Lung microvascular endothelial cell (primary cell): Measurements from ENCODE around the gene SUSD4. TPM values are rescaled to one million over a fixed set of nuclear protein-coding genes. Genes with fewer than 3 reads are reported as not detected.
"Not testable (repeated sequence)": the region's sequence is repeated elsewhere in the genome, so short reads cannot be mapped to it uniquely, and the experiment has no call there.

Experiments
- DNase-seq, 2 donors: peaks; one replicate each; pipeline versions ENCODE4 v3.0.0 to v3.0.0-alpha.2; 2010; ENCODE audit warnings: low read depth in 2 of 2
- total RNA-seq: library from RNA; depleted of rRNA; stranded (reverse); fragments of >200 nt; gene quantifications from 2 replicates; pipeline ENCODE4 v1.2.1, GENCODE V29; 2014

Gene SUSD4
- total RNA-seq, 1 donor from 2014 or later: 0.20 TPM

DNA sequence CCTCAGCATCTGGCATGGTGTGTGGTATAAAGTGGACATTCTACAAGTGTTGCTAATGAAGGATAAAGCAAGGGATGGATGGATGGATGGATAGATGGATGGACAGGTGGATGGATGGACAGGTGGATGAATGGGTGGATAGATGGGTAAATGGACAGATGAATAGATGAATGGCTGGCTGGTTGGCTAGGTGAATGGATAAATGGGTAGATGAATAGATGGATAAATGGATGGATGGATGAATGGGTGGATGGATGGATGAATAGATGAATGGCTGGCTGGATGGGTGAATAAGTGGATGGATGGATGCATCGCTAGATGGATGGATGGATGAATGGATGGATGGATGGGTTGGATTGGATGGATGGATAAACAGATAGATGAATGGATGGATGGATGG, 66.2 kb downstream of the SUSD4 start:
- DNase-seq: no peak

DNA sequence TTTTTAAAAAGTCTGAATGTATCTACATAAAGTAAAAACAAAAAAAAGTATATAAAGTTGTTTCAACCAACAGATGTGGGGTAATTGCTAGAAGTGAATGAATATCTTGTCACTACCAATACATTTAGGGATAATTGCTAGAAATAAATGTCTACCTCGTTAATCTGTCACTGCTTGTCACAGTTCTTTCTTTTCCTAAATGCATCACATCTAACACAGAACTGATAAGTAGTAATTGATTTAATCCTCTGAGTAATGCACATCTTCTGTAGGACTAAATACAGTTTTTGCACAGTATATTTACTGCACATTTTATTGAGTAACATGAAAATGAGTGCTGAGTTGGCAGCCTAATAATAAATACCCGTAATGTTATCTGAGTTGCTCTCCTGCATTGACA, 72.2 kb downstream of the SUSD4 start:
- DNase-seq: no peak

DNA sequence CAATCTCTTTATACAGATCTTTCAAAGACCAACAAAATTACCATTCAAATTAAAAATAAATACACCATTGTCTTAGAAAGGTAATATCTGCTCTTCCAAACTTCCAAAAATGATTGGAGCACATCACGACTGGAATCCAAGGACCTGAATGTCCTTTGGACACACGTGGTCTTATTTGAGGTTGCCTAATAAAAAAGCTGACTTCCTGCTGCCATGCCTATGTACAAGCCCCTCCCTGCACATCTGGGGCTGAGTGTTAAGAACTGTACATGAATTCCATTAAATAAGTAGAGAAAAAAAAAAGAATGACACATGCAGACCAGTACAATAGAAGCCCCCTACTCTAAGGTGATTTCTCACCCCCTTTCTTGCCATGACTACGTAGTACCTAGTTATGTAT, 73.6 kb downstream of the SUSD4 start:
- no peak for DNase-seq

DNA sequence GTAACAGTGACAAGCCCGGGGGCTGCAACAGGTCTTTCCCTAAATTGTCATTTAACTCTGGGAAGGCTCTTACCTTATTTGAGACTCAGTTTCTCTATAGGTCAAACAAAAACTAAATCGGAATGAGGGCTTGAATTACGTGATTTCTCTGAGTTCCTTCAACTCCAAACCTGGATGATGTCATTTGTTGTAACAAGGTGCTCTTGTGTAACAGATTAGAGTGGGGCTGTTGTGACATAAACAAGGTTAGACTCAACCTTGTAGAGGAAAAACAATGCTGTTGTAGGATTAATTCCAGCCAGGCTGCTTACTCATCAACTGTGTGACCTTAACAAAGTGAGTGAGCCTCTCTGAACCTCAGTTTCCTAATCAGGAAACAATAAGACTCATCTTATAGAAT, 74.4 kb downstream of the SUSD4 start:
- no peak for DNase-seq

DNA sequence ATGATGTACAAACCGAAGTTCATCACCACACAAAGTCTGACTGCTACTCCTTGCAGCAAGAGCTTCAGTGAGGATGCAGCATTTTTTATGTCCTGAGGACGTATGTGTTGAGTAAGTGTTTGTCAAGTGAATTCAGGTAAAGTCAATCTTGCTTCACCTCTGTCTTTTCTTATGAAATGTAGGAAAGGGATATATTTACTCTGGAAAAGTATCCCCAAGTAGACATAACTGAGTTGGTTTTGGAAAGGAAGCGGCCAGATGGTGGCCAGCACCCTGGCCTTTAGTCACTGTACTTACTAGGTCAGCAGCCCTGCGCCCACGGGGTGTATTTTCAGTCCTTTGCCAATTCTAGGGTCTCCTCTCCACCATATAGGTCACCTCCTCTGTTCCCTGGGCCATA, 75.2 kb downstream of the SUSD4 start:
- DNase-seq: no peak

DNA sequence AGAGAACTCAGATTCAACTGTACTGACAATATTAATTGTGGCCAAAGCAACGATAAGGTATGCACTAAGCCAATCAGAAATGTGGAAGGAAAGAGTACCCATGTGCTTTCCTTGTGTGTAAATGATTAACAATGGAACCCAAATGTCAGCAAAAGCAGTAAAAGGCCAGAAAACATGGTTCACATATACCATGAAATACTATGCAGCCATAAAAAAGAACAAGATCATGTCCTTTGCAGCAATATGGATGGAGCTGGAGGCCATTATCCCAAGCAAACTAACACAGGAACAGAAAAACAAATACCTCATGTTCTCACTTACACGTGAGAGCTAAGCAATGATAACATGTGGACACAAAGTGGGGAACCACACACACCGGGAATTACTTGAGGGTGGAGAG, 78.5 kb downstream of the SUSD4 start:
- no peak for DNase-seq

DNA sequence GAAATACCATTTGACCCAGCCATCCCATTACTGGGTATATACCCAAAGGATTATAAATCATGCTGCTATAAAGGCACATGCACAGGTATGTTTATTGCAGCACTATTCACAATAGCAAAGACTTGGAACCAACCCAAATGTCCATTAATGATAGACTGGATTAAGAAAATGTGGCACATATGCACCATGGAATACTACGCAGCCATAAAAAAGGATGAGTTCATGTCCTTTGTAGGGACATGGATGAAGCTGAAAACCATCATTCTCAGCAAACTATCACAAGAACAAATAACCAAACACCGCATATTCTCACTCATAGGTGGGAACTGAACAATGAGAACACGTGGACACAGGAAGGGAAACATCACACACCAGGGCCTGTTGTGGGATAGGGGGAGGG, 80.3 kb downstream of the SUSD4 start:
- DNase-seq: not testable (repeated sequence)

DNA sequence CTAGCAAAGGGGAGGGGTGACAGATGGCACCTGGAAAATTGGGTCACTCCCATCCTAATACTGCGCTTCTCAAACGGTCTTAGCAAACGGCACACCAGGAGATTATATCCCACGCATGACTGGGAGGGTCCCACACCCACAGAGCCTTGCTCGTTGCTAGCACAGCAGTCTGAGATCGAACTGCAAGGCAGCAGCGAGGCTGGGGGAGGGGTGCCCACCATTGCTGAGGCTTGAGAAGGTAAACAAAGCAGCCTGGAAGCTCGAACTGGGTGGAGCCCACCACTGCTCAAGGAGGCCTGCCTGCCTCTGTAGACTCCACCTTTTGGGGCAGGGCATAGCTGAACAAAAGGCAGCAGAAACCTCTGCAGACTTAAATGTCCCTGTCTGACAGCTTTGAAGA, 85.7 kb downstream of the SUSD4 start:
- not testable (repeated sequence) for DNase-seq

DNA sequence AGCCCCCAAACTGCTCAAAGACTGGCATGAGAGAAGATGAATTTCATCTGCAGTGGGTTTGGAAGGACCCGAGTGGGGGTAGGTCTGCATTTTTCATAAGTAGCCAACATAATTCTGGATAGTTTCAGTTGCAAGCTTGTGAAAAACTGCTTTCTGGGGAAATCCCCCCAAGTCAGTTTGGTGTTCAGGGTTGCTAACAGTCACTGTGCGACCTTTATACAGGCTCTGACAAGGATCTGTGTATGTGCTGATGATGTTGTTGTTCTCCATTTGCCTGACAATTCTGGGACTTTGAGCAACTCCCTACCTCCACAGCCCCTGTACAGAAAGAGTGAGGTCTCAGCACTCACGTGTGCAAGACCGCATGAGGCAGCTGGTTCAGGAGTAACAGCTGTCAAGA, 87.9 kb downstream of the SUSD4 start:
- DNase-seq: no peak

DNA sequence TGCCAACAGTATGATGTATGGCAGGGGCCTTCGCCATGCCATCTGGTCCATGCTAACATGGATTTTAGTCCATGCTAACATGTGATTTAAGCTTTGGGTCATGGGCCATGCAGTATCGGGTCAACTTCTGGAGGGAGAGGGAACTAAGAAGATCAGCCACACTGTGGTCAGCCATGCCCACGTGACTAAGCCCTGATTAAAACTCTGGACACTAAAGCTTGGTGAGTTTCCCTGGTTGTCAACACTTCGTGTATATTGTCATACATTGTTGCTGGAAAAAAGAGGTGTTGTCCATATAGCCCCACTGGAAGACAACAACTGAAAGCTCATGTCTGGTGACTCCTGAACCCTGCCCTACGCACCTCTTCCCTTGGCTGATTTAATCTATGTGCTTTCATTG, 90.5 kb downstream of the SUSD4 start:
- DNase-seq: no peak

DNA sequence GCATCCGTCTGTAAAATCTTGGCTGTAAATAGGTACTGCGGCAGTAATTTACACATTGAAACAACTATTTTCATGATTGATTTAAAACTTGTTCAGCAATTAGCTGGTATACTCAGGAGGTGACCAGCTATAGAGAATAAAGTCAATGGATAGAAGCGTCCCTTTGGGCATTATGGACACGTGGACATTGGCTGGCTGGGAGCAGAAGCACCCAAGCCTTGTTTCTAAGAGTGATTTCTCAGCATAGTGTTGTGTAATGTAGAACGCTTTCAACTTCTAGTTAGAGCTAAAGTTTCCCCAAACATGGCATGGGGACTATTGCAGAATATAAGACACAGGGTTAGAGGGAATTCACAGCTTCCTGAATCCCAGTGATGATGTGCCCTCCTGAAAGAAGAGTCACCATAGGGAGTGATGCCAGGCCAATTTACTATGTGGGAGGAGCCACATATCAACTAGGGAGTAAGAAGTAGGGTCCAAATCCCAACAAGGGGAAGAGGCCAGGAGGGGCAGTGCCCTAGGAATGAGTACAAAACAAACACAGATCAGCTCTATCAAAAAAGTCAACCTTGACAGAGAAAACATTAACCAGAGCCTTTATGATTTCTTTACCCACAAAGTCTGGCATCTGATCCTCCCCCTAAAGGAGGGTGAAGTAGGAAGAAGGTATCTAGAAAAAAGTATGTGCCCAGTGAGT, 92.7 kb downstream of the SUSD4 start:
- no peak for DNase-seq

DNA sequence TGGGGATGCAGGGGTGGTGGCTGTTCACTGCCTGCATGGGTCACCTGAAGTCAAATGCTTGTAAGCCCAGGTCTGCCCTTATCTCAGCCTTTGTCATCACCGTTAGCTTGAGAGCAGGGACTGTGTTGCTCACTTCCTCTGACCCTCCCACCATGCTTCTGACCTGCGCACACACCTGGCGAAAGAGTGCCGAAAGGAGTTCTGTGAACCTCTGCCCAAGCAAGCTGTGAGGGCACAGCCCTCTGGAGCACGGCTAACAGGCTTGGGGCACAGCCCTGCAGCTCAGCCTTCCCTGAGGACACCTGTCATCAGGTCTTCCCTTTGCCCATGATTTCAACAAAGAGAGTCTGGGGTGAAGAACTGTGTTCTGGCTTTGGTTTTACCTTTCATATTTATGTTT, 93.8 kb downstream of the SUSD4 start:
- no peak for DNase-seq

DNA sequence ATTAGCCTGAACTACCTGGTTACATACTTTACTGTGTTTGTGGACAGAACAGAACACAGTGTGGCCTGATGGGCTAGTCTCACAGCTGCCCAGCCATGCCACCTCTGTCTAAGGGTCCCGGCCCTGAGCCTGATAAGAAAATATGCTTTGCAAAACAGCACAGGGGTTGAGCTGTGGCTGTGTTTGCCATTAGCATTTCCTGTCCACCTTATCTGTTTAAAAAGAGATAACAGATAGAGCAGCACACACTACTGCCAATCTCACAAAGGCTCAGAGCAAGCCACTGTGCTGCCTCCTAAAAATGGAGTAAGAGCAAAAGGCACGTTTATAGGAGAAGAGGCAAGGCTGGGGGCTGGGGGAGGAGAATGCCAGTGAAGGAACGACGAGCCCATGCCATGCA, 95.0 kb downstream of the SUSD4 start:
- no peak for DNase-seq

DNA sequence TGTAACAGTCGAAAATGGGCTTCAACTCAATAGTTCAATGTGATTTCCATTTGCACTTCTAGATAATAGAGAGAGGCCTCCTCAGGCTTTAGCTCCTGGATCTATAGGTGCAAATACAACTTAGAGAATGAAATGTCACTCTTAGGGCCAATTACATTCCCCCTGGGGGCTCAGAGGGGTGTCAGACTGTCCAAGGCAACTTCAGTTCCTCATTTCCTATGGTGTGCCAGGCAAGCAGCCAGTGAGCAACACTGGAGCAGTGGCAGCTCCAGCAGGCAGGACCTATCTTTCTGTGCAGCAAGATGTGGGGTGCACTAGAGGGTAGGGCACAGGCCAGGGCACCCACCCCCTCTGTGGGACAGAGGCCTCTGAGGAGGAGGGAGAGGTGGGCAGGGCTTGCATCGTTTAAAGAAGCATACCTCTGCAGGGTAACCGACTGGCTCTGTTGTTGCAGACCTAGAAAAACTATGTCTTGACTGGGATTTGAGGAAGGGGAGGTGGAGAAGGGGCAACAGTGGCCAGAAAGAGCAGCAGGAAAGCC, 97.3 kb downstream of the SUSD4 start:
- no peak for DNase-seq

DNA sequence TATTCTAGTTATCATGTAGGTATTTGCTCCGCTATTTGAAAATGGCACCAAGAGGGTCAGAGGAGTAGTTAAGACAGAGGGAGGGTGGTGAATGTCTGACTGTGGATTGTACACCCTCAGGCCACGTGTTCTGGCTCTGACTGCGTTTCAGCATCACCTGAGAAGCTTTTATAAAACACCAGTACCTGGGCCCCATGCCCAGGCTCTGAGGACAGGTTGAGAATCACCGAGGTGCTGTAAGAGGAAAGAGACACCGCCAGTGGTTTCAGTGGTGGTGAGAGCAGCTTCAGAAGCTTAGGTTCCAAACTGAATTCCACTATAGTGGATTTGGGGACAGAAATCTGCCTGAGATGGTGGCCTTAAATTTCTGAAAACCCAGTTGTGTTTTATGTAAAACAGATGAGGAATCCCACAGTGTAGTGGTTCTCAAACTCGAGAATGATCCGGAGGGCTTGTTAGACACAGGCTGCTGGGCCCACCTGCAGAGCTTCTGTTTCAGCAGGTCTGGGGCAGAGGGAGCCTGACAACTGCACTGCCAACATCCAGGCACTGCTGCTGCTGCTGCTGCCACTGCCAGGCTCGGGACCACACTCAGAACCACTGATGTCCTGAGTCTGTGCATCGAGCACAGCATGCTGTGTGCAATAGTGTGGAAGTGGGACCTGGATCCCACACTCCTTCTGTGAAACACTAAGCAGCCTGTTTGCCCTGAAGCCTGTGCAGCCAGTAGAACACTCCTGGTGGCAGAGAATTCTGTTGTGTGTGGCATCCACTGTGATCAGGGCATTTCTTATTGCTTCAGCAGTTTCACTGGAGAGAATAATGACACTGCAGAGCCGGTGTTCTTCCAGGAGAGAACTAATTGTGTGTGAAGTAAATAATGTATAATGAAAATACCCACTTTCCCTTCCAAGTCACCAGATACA, 98.7 kb downstream of the SUSD4 start:
- DNase-seq: no peak

DNA sequence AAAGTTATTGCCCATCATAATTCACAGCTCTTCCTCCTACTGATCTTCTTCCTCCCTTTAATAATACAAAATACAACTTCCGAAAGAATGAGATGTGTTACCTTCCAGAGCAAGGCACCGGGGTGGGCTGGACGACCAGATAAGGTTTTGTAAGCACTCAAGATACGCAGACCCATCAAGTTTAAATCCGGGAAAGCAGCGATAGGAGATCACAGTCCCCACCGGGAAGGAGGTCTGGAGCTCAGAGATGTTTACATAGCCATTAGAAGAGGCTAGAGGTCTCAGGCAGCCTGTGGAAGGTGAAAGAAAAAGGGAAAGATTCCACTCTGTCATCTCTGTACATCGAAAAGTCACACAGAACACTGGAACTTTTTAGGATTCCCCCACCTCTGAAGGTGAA, 99.4 kb downstream of the SUSD4 start:
- no peak for DNase-seq

DNA sequence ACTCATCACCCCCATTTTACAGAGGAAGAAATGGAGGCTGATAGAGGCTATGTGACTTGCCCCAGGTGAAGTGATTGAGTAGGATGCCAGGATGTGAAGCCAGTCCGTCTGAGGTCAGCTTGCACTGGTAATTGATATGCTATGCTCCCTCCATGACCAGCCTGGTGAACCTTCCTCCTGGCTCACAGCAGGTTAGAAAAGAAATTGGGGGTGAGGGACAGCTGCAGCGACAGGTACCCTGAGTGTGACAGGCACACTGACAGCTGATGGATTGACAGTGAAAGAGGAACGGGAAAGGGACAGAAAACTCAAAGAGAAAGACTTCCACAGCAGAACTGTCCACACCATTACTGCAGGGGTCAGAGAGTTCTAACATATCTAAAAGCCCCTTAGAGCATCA, 102.1 kb downstream of the SUSD4 start:
- DNase-seq: no peak

DNA sequence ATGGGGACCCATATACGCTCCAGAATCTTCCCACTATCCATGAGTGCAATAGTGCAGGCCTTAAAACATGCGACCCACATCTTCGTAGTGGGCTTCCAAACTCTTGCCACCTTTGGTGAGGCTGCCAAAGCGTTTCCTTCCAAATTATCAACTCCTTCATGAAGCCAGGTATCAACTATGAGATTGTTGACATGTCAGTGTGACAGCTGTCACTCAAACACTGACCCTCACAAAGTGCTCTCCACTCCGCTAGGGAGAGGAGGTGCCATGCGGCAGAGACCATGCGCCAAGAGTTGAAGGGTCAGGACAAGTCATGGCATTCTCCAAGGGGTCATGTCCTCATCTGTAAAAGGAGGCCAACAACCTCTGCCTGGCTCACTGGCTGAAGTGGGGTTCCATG, 103.3 kb downstream of the SUSD4 start:
- DNase-seq: no peak

DNA sequence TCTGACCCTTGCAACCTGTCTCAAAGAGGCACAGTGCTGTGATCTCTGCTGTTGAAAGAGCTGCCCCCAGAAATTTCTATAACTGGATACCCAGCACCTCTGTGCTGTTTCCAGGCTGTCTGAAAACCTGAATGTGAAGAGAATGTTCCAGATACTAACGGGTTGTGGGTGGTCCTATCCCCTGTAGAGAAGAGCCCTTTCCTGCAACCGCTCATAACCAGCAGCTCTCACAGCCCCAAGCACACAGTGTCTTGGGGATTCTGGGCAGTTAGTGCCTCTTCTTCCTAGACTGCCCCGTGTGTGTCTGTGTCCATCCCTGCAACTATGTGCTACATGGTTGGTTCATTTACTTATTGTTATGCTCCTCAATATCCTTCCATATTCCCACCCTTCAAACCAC, 104.5 kb downstream of the SUSD4 start:
- DNase-seq: no peak

DNA sequence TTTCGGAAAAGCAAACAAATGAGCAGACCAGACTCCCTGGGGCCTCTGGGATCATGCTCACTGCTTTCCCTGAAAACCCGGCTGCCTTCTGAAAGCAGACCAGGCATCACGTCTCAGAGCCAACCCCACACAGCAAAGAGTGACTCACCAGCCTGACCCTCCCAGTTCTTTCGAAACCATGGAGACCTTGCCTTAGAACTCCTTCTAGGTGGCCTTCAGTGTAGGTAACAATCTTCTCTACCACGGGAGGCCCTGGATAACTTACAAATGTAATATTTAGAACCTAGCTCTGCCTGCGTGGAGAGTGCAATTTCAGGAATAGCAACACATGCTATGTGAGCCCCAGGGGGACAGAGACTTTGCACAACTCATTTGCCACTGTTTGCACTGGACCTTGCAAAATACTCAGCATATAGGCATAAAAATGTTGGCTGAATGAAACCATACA, 105.2 kb downstream of the SUSD4 start:
- no peak for DNase-seq

DNA sequence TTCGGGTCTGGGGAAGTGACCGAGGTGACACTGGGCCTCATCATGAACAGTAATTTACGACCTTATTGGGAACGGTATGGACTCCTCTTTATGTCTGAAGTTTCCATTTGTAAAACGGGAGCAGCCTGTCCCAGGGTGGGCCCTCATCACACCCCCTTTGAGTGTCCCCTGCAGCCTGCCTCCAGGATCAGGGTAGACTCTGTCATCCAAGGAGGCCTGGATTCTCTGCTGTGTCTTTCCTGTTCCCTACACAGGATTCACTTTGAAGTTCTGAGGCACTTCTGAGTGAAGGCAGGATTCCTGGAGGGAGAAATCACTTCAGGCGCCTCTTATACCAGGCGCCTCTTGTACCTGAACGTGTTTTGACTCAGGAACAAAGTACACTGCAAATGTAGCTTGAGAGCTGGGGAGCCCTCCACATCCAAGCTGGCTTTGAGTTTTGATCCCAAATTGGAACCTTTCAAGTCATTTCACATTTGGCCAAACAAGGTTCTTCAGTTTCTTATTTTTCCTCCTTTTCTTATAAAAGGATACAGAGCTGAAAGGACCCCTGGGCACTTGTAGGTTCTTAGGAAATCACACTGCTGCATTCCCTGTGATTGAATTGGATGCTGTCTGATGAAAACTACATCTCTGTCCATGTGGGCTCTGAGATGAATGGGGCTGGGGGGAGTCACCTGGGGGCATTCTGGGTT, 106.0 kb downstream of the SUSD4 start:
- no peak for DNase-seq

DNA sequence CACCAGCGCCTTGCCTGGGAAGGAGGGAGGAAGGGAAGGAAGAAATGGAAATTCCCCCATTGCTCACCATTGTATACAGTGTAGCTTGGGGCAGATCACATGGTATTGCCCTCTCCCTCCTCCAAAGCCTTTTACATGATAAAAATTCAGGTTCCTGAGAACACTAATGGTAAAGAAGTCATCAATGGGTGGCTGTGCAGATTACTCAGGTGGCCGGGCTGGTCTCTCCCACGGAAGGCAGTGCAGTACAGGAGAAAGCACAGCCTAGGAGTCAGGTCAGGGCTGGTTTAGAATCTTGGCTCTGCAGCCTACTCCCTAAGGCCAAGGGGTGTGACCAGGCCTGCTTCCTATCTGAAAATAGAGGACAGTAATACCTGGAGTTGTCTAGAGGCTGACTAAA, 107.9 kb downstream of the SUSD4 start:
- no peak for DNase-seq
